Mesangial cell (primary cell): ENCODE results near the gene NLRP14. TPM values are rescaled to one million over a fixed set of nuclear protein-coding genes. Genes with fewer than 3 reads are reported as not detected.

Source experiments
- total RNA-seq: library from RNA; depleted of rRNA; stranded (reverse); fragments of >200 nt; gene quantifications from 2 replicates; pipeline ENCODE4 v1.2.3, GENCODE V29; 2015

NLRP14 gene
- not detected in 2 replicates for total RNA-seq

GRCh38 chr11:7020183-7020917, at the start of gene NLRP14, which contains the start of gene ZNF214:
Gene NLRP14 (plus strand): TSS chr11:7020479. CDS start chr11:7038587, 18,108 bp downstream.
Gene ZNF214 (minus strand): TSS chr11:7020346. CDS start chr11:7002835, 17,511 bp downstream.

GRCh38 chr11:7088921-7089320, 68.6 kb downstream of the NLRP14 start, which contains the start of gene RBMXL2:
Gene RBMXL2 (plus strand): TSS chr11:7088998. CDS start chr11:7089121, 123 bp downstream.

Other genes with a start within 250 kb of the NLRP14 start
- under 0.01 and 0.13 TPM in 2 replicates for gene OR2AG2, start 248.5 kb upstream of the NLRP14 start, total RNA-seq
- not detected in 2 replicates for gene OR2AG1, start 237.5 kb upstream of the NLRP14 start, total RNA-seq
- not detected in 2 replicates for gene OR6A2, start 220.8 kb upstream of the NLRP14 start, total RNA-seq
- not detected in 2 replicates for gene OR10A5, start 174.8 kb upstream of the NLRP14 start, total RNA-seq
- gene OR10A2, start 157.4 kb upstream of the NLRP14 start, total RNA-seq = not detected in 2 replicates
- gene OR10A4, start 143.9 kb upstream of the NLRP14 start, total RNA-seq = not detected in 2 replicates
- gene OR2D2, start 128.0 kb upstream of the NLRP14 start, total RNA-seq = not detected in 2 replicates
- gene OR2D3, start 99.5 kb upstream of the NLRP14 start, total RNA-seq = not detected in 2 replicates
- gene ZNF215, start 94.1 kb upstream of the NLRP14 start, total RNA-seq = 2.0 and 2.3 TPM in 2 replicates
- gene ZNF214, start 133 bp upstream of the NLRP14 start, total RNA-seq = 0.65 and 1.5 TPM in 2 replicates
- gene RBMXL2, start 68.5 kb downstream of the NLRP14 start, total RNA-seq = not detected in 2 replicates
- gene SYT9, start 231.4 kb downstream of the NLRP14 start, total RNA-seq = not detected in 2 replicates